HG03097 (cell line): ENCODE data around the gene TAC3.
"Not testable (repeated sequence)": the region's sequence is repeated elsewhere in the genome, so short reads cannot be mapped to it uniquely, and the experiment has no call there.

Experiments
- ATAC-seq: cut with Tn5 transposase; IDR thresholded peaks from one replicate; pipeline ENCODE4 v1.9.1; 2021; ENCODE audit not compliant: unreplicated experiment, low FRiP score

TAC3 gene

GRCh38 chr12:56988207-56988739 lies 28.1 kb downstream of the TAC3 start:
- no peak for ATAC-seq

GRCh38 chr12:56987551-56988053 lies 28.7 kb downstream of the TAC3 start:
- no peak for ATAC-seq

- ATAC-seq, result no peak
These were observed 29.3 kb downstream of the TAC3 start for GRCh38 chr12:56987011-56987410.

- not testable (repeated sequence) for ATAC-seq
These were observed 30.6 kb downstream of the TAC3 start for GRCh38 chr12:56985714-56986113.

GRCh38 chr12:56983386-56983785 lies 32.9 kb downstream of the TAC3 start:
- no peak for ATAC-seq

GRCh38 chr12:56982578-56983236 lies 33.6 kb downstream of the TAC3 start:
- not testable (repeated sequence) for ATAC-seq

GRCh38 chr12:56980941-56981530 lies 35.3 kb downstream of the TAC3 start:
- no peak for ATAC-seq

- ATAC-seq, result no peak
These were observed 36.1 kb downstream of the TAC3 start for GRCh38 chr12:56980268-56980667.

GRCh38 chr12:56979628-56980027 lies 36.7 kb downstream of the TAC3 start:
- ATAC-seq, result no peak

- ATAC-seq, result no peak
These were observed 37.8 kb downstream of the TAC3 start for GRCh38 chr12:56978397-56979138.

- ATAC-seq, result not testable (repeated sequence)
These were observed 39.0 kb downstream of the TAC3 start for GRCh38 chr12:56977361-56977760.

GRCh38 chr12:56974224-56974623 lies 42.1 kb downstream of the TAC3 start:
- ATAC-seq, result not testable (repeated sequence)

- ATAC-seq, result not testable (repeated sequence)
These were observed 47.4 kb downstream of the TAC3 start for GRCh38 chr12:56968910-56969309.

GRCh38 chr12:56965997-56966642 lies 50.2 kb downstream of the TAC3 start:
- ATAC-seq, result not testable (repeated sequence)

- ATAC-seq, result not testable (repeated sequence)
These were observed 51.2 kb downstream of the TAC3 start for GRCh38 chr12:56965124-56965523.

- not testable (repeated sequence) for ATAC-seq
These were observed 52.8 kb downstream of the TAC3 start for GRCh38 chr12:56963557-56963956.

GRCh38 chr12:56962247-56962646 lies 54.1 kb downstream of the TAC3 start:
- ATAC-seq, result not testable (repeated sequence)
